ENCODE measurements around the gene TTC9.
A peak's percentile ranks its signal among the peaks of the same experiment; 100 is the strongest.

Gene TTC9

DNA sequence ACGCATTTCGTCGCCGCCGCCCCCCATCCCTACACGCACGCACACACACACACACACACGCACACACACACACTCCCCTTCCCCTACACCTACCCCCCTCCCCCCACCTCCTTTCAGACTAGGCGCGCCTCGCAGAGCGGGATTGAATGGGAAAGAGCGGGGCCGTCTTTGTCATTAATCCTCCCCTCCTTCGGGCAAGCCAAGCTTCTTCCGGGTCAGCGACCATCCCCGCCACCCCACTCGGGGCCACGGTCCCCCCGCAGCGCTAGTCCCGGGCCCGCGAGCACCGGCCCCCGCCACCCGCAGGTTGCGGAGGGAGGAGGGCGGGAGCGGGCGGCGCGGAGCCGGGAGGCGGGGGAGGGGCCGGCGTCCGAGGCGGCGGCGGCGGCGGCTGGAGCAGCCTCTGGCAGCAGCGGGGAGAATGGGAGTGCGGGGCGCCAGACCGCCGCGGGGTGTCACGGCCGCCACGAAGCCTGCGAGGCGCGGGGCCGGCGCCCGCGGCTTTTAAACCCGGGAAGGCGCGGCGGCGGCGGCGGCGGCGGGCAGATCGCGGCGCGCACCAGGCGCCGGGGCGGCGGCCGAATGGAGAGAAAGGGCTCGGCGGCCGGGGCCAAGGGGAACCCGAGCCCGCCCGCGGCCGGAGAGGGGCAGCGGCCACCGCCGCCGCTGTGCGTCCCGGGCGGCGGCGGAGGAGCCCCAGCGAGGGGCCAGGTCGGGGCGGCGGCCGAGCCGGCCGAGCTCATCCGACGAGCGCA, at the start of gene TTC9:
Gene TTC9, plus strand, starts transcription at position 369 of the 755 bp plus-strand sequence. Its CDS starts 214 bp downstream, at position 583.
- peak; percentile 44 to 86 for DNase-seq (ENCODE audit: low read depth in 1 of 2, low spot score in 1 of 2)

DNA sequence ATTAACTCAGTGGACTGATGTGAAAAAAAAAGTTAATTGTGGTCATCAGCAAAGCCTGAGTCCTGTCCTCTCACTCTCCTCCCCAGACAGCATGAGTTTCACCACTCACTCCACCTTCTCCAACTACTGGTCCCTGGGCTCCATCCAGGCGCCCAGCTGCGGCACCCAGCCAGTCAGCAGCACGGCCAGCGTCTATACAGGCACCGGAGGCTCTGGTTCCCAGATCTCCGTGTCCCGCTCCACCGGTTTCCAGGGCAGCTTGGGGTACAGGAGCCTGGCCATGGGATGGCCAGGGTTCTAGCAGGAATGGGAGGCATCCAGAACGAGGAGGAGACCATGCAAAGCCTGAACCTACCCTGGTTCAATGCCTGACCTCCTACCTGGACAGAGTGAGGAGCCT, 47.3 kb upstream of the TTC9 start:
- in situ Hi-C loops (cut with HindIII; ENCODE audit: low pct_unique_long_range_greater_than_20kb, low sequenced_read_pairs): no loop called here
- DNase-seq (ENCODE audit: low read depth in 1 of 2, low spot score in 1 of 2): no peak
- no peak for TF ChIP-seq JUND (IDR thresholded peaks at IDR 0.05; ENCODE audit: low read depth)

More for the DNA sequence above, at the start of gene TTC9:
- in situ Hi-C loops (cut with HindIII; ENCODE audit: low pct_unique_long_range_greater_than_20kb, low sequenced_read_pairs): no loop called here
- TF ChIP-seq JUND (IDR thresholded peaks at IDR 0.05; ENCODE audit: low read depth): no peak

DNA sequence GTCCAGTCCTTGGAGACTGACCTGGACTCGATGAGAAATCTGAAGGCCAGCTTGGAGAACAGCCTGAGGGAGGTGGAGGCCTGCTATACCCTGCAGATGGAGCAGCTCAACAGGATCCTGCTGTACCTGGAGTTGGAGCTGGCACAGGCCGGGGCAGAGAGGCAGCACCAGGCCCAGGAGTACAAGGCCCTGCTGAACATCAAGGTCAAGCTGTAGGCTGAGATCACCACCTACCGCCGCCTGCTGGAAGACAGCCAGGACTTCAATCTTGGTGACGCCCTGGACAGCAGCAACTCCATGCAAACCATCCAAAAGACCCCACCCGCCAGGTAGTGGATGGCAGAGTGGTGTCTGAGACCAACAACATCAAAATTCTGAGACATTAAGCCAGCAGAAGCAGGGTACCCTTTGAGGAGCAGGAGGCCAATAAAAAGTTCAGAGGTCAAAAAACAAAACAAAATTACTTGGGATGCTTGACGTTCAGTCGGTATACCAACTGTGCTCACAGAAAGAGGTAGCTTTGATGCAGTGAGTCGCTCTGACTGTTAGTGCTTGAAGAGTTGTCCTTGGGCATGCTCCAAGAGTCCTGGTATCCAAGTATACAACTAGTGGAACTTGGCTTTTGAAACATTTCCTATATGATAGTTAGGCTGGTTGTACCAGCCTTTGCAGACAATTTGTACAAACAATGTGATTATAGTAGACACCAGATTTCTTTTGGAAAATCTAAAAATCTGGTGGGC, 46.1 kb upstream of the TTC9 start:
- no peak for TF ChIP-seq JUND (IDR thresholded peaks at IDR 0.05; ENCODE audit: low read depth)
- in situ Hi-C loops (cut with HindIII; ENCODE audit: low pct_unique_long_range_greater_than_20kb, low sequenced_read_pairs): no loop called here
- DNase-seq (ENCODE audit: low read depth in 1 of 2, low spot score in 1 of 2): no peak

DNA sequence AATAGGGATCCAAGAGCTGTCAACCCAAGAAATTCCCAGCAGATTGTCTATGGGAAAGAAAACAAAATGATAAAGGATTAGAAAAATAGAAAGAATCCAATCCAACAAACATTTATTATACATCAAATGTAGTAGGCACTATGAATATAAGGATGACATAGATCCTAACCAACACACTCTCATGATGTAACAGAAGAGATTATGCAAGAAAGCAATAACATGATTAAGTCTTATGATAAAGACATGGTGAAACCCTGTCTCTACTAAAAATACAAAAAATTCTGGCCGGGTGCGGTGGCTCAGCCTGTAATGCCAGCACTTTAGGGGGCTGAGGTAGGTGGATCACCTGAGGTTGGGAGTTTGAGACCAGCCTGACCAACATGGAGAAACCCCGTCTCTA, 44.0 kb upstream of the TTC9 start:
- no peak for DNase-seq (ENCODE audit: low read depth in 1 of 2, low spot score in 1 of 2)
- no peak for TF ChIP-seq JUND (IDR thresholded peaks at IDR 0.05; ENCODE audit: low read depth)
- in situ Hi-C loops (cut with HindIII; ENCODE audit: low pct_unique_long_range_greater_than_20kb, low sequenced_read_pairs): no loop called here

GRCh38 chr14:70599345-70599744, 42.4 kb upstream of the TTC9 start:
- in situ Hi-C loops (cut with HindIII; ENCODE audit: low pct_unique_long_range_greater_than_20kb, low sequenced_read_pairs): no loop called here

GRCh38 chr14:70600382-70601157, 41.1 kb upstream of the TTC9 start, which contains the start of gene MED6:
Gene MED6, minus strand, starts transcription at chr14:70600655. Its CDS starts 18 bp downstream, at chr14:70600637.
- TF ChIP-seq JUND (IDR thresholded peaks at IDR 0.05; ENCODE audit: low read depth): no peak
- DNase-seq (ENCODE audit: low read depth in 1 of 2, low spot score in 1 of 2): peak; percentile 77 to 96
- in situ Hi-C loops (cut with HindIII; ENCODE audit: low pct_unique_long_range_greater_than_20kb, low sequenced_read_pairs): no loop called here

More at GRCh38 chr14:70599345-70599744, 42.4 kb upstream of the TTC9 start:
- no peak for DNase-seq (ENCODE audit: low read depth in 1 of 2, low spot score in 1 of 2)
- no peak for TF ChIP-seq JUND (IDR thresholded peaks at IDR 0.05; ENCODE audit: low read depth)

DNA sequence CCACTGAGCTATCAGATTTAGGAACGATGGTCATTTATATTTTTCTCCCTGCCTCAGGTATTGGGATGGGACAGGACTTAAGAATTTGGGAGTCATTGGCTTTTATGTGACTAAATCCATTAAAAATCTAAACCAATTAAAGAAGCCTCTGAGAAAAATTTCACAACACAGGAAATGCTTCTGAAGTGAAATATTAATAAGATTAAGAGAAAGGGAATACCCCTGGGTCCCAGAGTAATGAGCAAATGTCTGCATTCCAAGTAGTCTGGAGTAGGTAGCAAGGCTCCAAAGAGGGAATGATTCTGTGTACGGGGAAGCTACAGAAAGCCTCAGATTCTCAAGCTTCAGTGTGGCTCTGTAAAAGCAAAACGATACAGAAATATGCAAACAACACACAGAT, 40.6 kb upstream of the TTC9 start:
- no peak for DNase-seq (ENCODE audit: low read depth in 1 of 2, low spot score in 1 of 2)
- TF ChIP-seq JUND (IDR thresholded peaks at IDR 0.05; ENCODE audit: low read depth): no peak
- in situ Hi-C loops (cut with HindIII; ENCODE audit: low pct_unique_long_range_greater_than_20kb, low sequenced_read_pairs): no loop called here

DNA sequence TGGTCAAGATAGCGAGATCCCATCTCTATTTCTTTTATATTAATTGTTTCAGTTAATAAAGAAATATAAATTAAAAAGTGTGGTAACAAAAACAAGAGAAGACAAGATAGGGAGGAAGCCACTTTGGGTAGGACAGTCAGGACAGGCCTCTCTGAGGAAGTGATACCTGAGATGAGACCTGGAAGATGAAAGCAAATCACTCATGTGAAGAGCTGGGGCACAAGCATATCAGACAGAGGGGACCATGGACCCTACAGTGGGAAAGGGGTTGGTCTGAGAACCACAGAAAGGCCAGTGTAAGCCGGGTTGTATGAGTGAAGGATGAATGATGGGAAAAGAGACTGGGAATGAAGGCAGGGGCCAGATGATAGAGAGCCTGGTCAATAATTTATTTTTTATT, 39.5 kb upstream of the TTC9 start:
- in situ Hi-C loops (cut with HindIII; ENCODE audit: low pct_unique_long_range_greater_than_20kb, low sequenced_read_pairs): no loop called here
- no peak for DNase-seq (ENCODE audit: low read depth in 1 of 2, low spot score in 1 of 2)
- no peak for TF ChIP-seq JUND (IDR thresholded peaks at IDR 0.05; ENCODE audit: low read depth)

DNA sequence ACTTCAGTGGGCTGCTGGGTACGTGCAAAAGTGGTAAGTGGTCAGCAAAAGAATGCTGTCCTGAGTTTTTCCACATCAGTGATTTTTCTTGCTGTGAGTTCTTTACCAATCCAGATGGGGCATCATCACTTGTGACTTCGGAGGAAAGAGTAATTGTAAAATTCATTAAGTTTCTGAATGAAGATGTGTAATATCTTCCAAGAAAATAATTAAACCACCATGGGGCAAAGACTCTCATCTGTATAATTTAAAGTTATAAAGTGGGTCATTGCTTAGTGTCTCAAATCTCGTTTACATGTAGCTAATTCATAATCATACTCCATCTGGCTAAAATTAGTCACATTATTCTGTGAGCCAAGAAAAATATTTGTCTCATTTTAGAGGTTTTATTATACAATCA, 30.5 kb upstream of the TTC9 start:
- DNase-seq (ENCODE audit: low read depth in 1 of 2, low spot score in 1 of 2): no peak
- in situ Hi-C loops (cut with HindIII; ENCODE audit: low pct_unique_long_range_greater_than_20kb, low sequenced_read_pairs): no loop called here
- no peak for TF ChIP-seq JUND (IDR thresholded peaks at IDR 0.05; ENCODE audit: low read depth)

DNA sequence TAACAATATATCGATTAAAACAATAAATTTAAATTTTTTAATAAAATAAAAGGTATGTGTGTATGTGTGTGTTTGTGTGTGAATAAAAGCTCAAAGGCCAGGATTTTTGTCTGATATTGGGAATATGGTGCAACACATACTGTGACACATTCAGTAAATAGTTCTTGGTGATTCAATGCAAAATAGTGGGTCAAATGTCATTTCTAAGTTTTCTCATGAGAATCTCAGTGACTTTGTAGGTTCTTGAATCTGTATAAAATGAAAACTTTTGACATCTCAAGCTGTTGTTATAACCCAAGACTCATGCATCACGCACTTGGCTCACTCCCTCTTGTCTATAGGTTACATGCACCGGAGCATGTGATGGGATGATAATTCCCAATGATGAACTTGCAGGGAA, 25.1 kb upstream of the TTC9 start:
- no peak for TF ChIP-seq JUND (IDR thresholded peaks at IDR 0.05; ENCODE audit: low read depth)
- in situ Hi-C loops (cut with HindIII; ENCODE audit: low pct_unique_long_range_greater_than_20kb, low sequenced_read_pairs): no loop called here
- DNase-seq (ENCODE audit: low read depth in 1 of 2, low spot score in 1 of 2): no peak

DNA sequence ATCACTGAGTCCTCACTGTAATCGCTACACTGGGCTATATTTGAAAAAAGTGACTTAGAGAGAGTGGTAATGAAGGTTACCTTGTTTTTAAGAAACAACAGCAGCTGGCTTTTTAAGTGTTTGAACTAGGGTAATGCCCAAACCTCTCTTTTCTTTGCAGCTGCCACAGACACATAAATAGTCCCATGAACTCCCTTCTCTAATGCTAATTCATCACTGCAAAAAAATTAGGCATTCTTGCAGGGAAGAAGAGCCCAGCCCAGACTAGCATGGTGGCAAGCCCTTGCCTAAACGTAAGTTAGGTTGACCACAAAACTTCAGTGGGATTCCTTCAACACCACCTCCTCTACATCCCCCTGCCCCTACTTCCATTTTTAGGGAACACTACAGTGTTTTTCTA, 23.4 kb upstream of the TTC9 start:
- no peak for TF ChIP-seq JUND (IDR thresholded peaks at IDR 0.05; ENCODE audit: low read depth)
- in situ Hi-C loops (cut with HindIII; ENCODE audit: low pct_unique_long_range_greater_than_20kb, low sequenced_read_pairs): no loop called here
- DNase-seq (ENCODE audit: low read depth in 1 of 2, low spot score in 1 of 2): no peak

DNA sequence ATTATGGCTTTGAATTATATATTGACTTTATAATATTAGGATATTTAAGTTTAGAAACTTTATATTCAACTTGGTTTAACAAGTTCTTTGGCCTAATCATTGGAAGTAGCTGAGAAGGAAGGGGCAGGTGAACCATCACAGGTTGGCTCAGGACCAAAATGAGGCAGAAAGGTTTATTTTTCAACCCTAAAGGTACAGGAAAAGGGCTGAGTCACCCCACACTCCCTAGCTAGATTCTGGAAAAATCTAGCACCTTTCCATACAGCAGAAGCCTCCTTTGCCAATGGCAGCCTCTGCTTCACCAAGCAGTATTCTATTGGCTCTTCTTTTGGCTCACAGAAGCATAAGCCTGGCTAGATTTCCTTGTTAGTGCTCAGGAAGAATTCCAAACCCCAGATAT, 22.0 kb upstream of the TTC9 start:
- TF ChIP-seq JUND (IDR thresholded peaks at IDR 0.05; ENCODE audit: low read depth): no peak
- in situ Hi-C loops (cut with HindIII; ENCODE audit: low pct_unique_long_range_greater_than_20kb, low sequenced_read_pairs): no loop called here
- no peak for DNase-seq (ENCODE audit: low read depth in 1 of 2, low spot score in 1 of 2)
